Right cardiac atrium (tissue), 5 donors: Measurements from ENCODE around the gene SLC38A10. TPM values are rescaled to one million over a fixed set of nuclear protein-coding genes. Genes with fewer than 3 reads are reported as not detected.

Source experiments
- ATAC-seq, 2 donors: fragments of 200-7000 bp; cut with Tn5 transposase; one replicate each; pipeline versions ENCODE4 v1.8.0 to v1.9.1; 2020; ENCODE audit warnings: moderate library complexity in 2 of 2, mild to moderate bottlenecking in 1 of 2
- DNase-seq, 3 donors: peaks; one replicate each; pipeline ENCODE4 v3.0.0-alpha.2; 2020
- H3K27ac ChIP-seq: one replicate; pipeline ENCODE4 v1.5.1; 2013; ENCODE audit warnings: mild to moderate bottlenecking, low read length, control low read depth, moderate library complexity
- H3K27me3 ChIP-seq: one replicate; pipeline ENCODE4 v1.6.1; 2013; ENCODE audit not compliant: control insufficient read depth, insufficient read depth
- H3K4me1 ChIP-seq: one replicate; pipeline ENCODE4 v1.6.1; 2013; ENCODE audit warnings: low read length; ENCODE audit not compliant: control insufficient read depth, insufficient read depth
- H3K4me3 ChIP-seq: one replicate; pipeline ENCODE4 v1.5.1; 2013; ENCODE audit warnings: low read length, control low read depth
- H3K9me3 ChIP-seq: one replicate; pipeline ENCODE4 v1.6.1; 2013; ENCODE audit warnings: low read length; ENCODE audit not compliant: control insufficient read depth
- WGBS: extraction: QIAGEN DNeasy Blood & Tissue Kit; methylation state at CpG from one replicate; pipeline ENCODE4 v1.1.7; 2013; 5-methylcytosine and 5-hydroxymethylcytosine counted together
- intact Hi-C, 4 donors: fragments of 100-400 bp; cut with DNase I; formaldehyde crosslinking; loops; one replicate each; pipeline versions ENCODE4 v1.11.0 to v1.14.0; 2022 to 2023
- polyA plus RNA-seq: library from polyadenylated mRNA; stranded (reverse); fragments of 200-250 nt; gene quantifications from one replicate; pipeline ENCODE4 v1.2.3, GENCODE V29; 2013
- total RNA-seq, 4 donors: library from RNA; stranded (reverse); fragmentation: NEBNext Ultra II Directional; extraction: Animal tissue kit (Norgen Biotek cat#: 25700); gene quantifications; one replicate each; pipeline ENCODE4 v1.2.1, GENCODE V29; 2021
- donor health status: healthy with polysubstance abuse.
- donor health status: DM: no; HTN: yes; CAD: no.
- donor health status: DM: no; HTN: no; CAD: no.
- donor health status: DM: no; HTN: yes; CAD: no; lungs with severe emphysema.
- donor health status: DM: yes; HTN: yes; CAD: no.

The SLC38A10 gene
- total and polyA plus RNA-seq, 5 donors, result 50.8 to 63.9 (median 55.2) TPM

DNA sequence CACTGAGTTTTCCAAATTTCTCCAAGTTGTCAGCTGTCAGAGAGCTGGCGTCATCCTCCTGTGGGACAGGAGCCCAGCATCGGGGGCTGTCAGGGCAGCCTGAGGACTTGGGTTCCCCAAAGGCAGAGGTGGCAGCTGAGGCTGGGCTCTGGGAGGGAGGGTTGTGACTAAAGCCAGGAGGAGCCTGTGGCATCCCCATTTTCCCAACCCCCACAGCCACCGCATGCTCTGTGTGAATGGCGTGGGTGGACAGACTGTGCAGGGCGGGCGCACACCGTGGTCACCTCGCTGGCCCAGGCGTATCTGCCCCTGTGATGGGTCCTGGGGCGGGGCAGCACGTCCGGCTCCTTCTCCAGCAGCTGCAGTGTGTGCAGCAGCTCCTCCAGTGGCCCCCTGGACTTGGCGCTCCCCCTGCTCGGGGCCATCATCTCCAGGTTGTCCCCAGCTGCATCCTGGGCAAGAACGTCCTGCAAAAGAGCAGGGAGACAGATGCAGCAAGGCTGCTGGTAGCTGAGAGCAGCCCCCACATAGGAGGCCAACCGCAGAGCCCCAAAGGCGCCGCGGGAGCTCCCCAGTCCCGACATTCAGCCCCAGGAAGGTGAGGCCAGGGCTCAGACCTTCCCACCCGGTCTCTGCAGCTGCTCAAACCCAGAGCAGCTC, 97.1 kb downstream of the SLC38A10 start:
- intact Hi-C loops, result loop anchor here in 1 of 4 donors (5.0 kb wide), 1 partner anchor 51 kb away; no protein-coding TSS in a partner anchor
- no peak overlapping the region for H3K27ac ChIP-seq
- H3K4me1 ChIP-seq, result no peaks in the 10 kb centered on the region
- ATAC-seq (no peak), DNase-seq (peak in 2 of 3 donors; percentile 40 to 41)
- WGBS, result 90% methylated on average over 21 of the region's 21 CpGs
- H3K9me3 ChIP-seq, result no peaks in the 10 kb centered on the region
- no peak overlapping the region for H3K4me3 ChIP-seq
- no peaks in the 10 kb centered on the region for H3K27me3 ChIP-seq

GRCh38 chr17:81197409-81197795, 97.7 kb downstream of the SLC38A10 start:
- intact Hi-C loops, result loop anchor here in 1 of 4 donors (5.0 kb wide), 1 partner anchor 50 kb away; no protein-coding TSS in a partner anchor
- no peak for ATAC-seq
- Histone ChIP-seq H3K4me1 (no peaks in the 10 kb centered on the region), H3K4me3 (no peak overlapping the region), H3K27ac (no peak overlapping the region), H3K9me3 (no peaks in the 10 kb centered on the region), H3K27me3 (no peaks in the 10 kb centered on the region)
- DNase-seq, result peak in 2 of 3 donors; percentile 41 to 52
- WGBS, result 82% methylated on average over 14 of the region's 14 CpGs

GRCh38 chr17:81196505-81197408, 98.3 kb downstream of the SLC38A10 start:
- Histone ChIP-seq H3K4me1 (no peaks in the 10 kb centered on the region), H3K4me3 (no peak overlapping the region), H3K27ac (no peak overlapping the region), H3K9me3 (no peaks in the 10 kb centered on the region), H3K27me3 (no peaks in the 10 kb centered on the region)
- intact Hi-C loops, result loop anchor here in 1 of 4 donors (5.0 kb wide), 1 partner anchor 49 kb away; no protein-coding TSS in a partner anchor
- WGBS, result 78% methylated on average over 45 of the region's 45 CpGs
- ATAC-seq (peak in 1 of 2 donors; percentile 56), DNase-seq (peak in 2 of 3 donors; percentile 55 to 65)

DNA sequence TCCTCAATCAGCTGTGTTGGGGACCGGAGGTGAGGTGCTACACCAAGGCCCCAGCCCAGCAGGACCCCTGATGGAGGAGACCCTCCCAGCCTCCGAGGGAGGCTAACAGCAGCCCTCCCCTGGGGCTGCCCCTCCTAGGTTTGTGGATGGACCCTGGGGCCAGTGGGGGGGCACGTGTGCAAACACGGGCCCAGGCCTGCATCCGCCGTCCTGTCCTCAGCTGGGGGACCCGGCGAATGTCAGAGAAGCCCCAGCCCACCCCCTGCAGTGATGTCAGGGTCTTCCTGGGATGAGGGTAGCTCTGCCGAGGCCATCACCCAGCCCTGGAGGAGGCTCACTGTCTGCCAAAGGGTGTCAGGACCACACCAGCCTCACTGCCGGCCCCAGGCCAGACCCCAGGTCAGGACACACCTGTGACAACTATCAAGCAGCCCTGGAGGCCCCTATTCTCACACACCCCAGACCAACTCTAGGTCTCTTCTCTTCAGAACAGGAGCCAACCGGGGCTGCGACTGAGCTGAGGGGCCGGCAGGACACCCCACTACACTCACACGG, 99.1 kb downstream of the SLC38A10 start:
- H3K27me3 ChIP-seq, result no peaks in the 10 kb centered on the region
- DNase-seq (peak in 2 of 3 donors; percentile 37 to 60), ATAC-seq (no peak)
- H3K4me3 ChIP-seq, result no peak overlapping the region
- 91% methylated on average over 14 of the region's 14 CpGs for WGBS
- H3K27ac ChIP-seq, result no peak overlapping the region
- H3K4me1 ChIP-seq, result no peaks in the 10 kb centered on the region
- intact Hi-C loops, result loop anchor here in 1 of 4 donors (5.0 kb wide), 1 partner anchor 49 kb away; no protein-coding TSS in a partner anchor
- no peaks in the 10 kb centered on the region for H3K9me3 ChIP-seq

Other genes with a start within 250 kb of the SLC38A10 start
- gene PVALEF, start 129.8 kb downstream of the SLC38A10 start, total RNA-seq, result not detected
- not detected for gene PVALEF, start 129.8 kb downstream of the SLC38A10 start, polyA plus RNA-seq
- gene AATK, start 129.1 kb downstream of the SLC38A10 start, total RNA-seq, result 10 to 100 TPM in 3 of 4 donors, 1 to 10 TPM in 1; 8.6 to 15.4 (median 12.6) TPM
- 10.4 TPM for gene AATK, start 129.1 kb downstream of the SLC38A10 start, polyA plus RNA-seq
- gene CEP131, start 72.3 kb downstream of the SLC38A10 start, total RNA-seq, result 1 to 10 TPM; 4.6 to 5.9 (median 5.2) TPM
- gene CEP131, start 72.3 kb downstream of the SLC38A10 start, polyA plus RNA-seq, result 7.4 TPM
- 10 to 100 TPM; 12.5 to 17.7 (median 14.2) TPM for gene TEPSIN, start 56.3 kb downstream of the SLC38A10 start, total RNA-seq
- 12.6 TPM for gene TEPSIN, start 56.3 kb downstream of the SLC38A10 start, polyA plus RNA-seq
- 10 to 100 TPM; 51.5 to 75.4 (median 62.5) TPM for gene NDUFAF8, start 56.0 kb downstream of the SLC38A10 start, total RNA-seq
- gene NDUFAF8, start 56.0 kb downstream of the SLC38A10 start, polyA plus RNA-seq, result 55.0 TPM
- gene BAHCC1, start 100.2 kb upstream of the SLC38A10 start, total RNA-seq, result 10 to 100 TPM in 2 of 4 donors, 1 to 10 TPM in 2; 8.3 to 12.8 (median 9.4) TPM
- 8.7 TPM for gene BAHCC1, start 100.2 kb upstream of the SLC38A10 start, polyA plus RNA-seq
- 100 to 1,000 TPM; 347 to 772 (median 510) TPM for gene ACTG1, start 217.5 kb upstream of the SLC38A10 start, total RNA-seq
- gene ACTG1, start 217.5 kb upstream of the SLC38A10 start, polyA plus RNA-seq, result 410 TPM
- under 1 TPM; 0.45 to 0.63 (median 0.53) TPM for gene FSCN2, start 233.1 kb upstream of the SLC38A10 start, total RNA-seq
- gene FSCN2, start 233.1 kb upstream of the SLC38A10 start, polyA plus RNA-seq, result 0.48 TPM